ENCODE measurements around the gene ZNF638.

ZNF638 gene

DNA sequence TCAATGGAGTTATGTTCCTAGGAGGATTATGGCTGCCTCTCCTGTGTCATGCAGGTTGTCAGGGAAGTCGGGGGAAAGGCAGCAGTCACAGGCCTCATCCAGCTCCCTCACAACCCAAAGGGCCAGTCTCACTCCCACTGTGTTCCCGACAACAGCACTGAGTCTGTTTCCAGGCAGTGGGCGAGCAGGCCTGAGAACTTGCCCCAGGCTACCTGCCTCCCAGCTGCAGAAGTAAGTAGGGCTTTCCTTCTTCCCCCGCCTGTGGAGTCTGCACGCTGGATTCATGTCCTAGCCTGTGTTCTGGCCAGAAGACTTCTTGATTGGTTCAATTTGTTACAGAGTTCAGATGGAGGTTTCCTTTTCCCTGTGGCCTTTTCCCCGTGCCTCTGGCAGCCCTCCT lies 8.2 kb upstream of the ZNF638 start (continued):
- TF ChIP-seq, protein P1, sequence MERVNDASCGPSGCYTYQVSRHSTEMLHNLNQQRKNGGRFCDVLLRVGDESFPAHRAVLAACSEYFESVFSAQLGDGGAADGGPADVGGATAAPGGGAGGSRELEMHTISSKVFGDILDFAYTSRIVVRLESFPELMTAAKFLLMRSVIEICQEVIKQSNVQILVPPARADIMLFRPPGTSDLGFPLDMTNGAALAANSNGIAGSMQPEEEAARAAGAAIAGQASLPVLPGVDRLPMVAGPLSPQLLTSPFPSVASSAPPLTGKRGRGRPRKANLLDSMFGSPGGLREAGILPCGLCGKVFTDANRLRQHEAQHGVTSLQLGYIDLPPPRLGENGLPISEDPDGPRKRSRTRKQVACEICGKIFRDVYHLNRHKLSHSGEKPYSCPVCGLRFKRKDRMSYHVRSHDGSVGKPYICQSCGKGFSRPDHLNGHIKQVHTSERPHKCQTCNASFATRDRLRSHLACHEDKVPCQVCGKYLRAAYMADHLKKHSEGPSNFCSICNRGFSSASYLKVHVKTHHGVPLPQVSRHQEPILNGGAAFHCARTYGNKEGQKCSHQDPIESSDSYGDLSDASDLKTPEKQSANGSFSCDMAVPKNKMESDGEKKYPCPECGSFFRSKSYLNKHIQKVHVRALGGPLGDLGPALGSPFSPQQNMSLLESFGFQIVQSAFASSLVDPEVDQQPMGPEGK (CRISPR knock-in tag; IDR thresholded peaks at IDR 0.05; ENCODE audit: borderline replicate concordance), result no peak
- no peak for TF ChIP-seq RARB (CRISPR knock-in tag; IDR thresholded peaks at IDR 0.05)
- TF ChIP-seq ZNF8 (CRISPR knock-in tag; IDR thresholded peaks at IDR 0.05), result no peak
- TF ChIP-seq, protein P2, sequence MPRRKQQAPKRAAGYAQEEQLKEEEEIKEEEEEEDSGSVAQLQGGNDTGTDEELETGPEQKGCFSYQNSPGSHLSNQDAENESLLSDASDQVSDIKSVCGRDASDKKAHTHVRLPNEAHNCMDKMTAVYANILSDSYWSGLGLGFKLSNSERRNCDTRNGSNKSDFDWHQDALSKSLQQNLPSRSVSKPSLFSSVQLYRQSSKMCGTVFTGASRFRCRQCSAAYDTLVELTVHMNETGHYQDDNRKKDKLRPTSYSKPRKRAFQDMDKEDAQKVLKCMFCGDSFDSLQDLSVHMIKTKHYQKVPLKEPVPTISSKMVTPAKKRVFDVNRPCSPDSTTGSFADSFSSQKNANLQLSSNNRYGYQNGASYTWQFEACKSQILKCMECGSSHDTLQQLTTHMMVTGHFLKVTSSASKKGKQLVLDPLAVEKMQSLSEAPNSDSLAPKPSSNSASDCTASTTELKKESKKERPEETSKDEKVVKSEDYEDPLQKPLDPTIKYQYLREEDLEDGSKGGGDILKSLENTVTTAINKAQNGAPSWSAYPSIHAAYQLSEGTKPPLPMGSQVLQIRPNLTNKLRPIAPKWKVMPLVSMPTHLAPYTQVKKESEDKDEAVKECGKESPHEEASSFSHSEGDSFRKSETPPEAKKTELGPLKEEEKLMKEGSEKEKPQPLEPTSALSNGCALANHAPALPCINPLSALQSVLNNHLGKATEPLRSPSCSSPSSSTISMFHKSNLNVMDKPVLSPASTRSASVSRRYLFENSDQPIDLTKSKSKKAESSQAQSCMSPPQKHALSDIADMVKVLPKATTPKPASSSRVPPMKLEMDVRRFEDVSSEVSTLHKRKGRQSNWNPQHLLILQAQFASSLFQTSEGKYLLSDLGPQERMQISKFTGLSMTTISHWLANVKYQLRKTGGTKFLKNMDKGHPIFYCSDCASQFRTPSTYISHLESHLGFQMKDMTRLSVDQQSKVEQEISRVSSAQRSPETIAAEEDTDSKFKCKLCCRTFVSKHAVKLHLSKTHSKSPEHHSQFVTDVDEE (CRISPR knock-in tag; IDR thresholded peaks at IDR 0.05), result no peak

DNA sequence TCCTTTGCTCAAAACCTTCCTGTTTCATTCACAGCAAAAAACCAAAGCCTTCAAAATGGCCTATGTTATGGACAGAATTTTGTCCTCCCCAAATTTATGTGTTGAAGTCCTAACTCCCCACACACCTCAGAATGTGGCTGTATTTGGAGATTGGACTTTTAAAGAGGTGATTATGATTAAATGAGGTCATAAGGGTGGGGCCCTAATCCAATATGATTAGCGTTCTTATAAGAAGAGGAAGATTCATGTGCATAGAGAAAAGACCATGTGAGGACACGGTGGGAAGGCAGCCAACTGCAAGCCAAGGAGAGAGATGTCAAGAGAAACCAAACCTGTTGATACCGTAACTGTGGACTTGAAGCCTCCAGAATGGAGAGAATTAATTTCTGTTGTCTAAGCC lies 4.6 kb upstream of the ZNF638 start:
- ATAC-seq, result no peak
- TF ChIP-seq TCF4 (CRISPR knock-in tag; IDR thresholded peaks at IDR 0.05; ENCODE audit: borderline replicate concordance) (no peak), ISL1 (CRISPR knock-in tag; IDR thresholded peaks at IDR 0.05) (no peak), ARNTL (CRISPR knock-in tag; IDR thresholded peaks at IDR 0.05; ENCODE audit: borderline replicate concordance, low read depth) (no peak), RARB (CRISPR knock-in tag; IDR thresholded peaks at IDR 0.05) (no peak), CSDC2 (CRISPR knock-in tag; IDR thresholded peaks at IDR 0.05) (no peak), BACH2 (CRISPR knock-in tag; IDR thresholded peaks at IDR 0.05; ENCODE audit: borderline replicate concordance) (no peak), ZC3H10 (CRISPR knock-in tag; IDR thresholded peaks at IDR 0.05) (no peak), ZNF70 (CRISPR knock-in tag; IDR thresholded peaks at IDR 0.05) (no peak), ZFP30 (CRISPR knock-in tag; IDR thresholded peaks at IDR 0.05) (no peak), ZFP3 (CRISPR knock-in tag; IDR thresholded peaks at IDR 0.05) (no peak), ESRRG (CRISPR knock-in tag; IDR thresholded peaks at IDR 0.05) (no peak), TOX (CRISPR knock-in tag; IDR thresholded peaks at IDR 0.05; ENCODE audit: borderline replicate concordance) (no peak), OSR1 (CRISPR knock-in tag; IDR thresholded peaks at IDR 0.05) (no peak), PPARA (CRISPR knock-in tag; IDR thresholded peaks at IDR 0.05; ENCODE audit: borderline replicate concordance) (no peak), GLIS3 (CRISPR knock-in tag; IDR thresholded peaks at IDR 0.05) (no peak)
- TF ChIP-seq, protein P3, sequence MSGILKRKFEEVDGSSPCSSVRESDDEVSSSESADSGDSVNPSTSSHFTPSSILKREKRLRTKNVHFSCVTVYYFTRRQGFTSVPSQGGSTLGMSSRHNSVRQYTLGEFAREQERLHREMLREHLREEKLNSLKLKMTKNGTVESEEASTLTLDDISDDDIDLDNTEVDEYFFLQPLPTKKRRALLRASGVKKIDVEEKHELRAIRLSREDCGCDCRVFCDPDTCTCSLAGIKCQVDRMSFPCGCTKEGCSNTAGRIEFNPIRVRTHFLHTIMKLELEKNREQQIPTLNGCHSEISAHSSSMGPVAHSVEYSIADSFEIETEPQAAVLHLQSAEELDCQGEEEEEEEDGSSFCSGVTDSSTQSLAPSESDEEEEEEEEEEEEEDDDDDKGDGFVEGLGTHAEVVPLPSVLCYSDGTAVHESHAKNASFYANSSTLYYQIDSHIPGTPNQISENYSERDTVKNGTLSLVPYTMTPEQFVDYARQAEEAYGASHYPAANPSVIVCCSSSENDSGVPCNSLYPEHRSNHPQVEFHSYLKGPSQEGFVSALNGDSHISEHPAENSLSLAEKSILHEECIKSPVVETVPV (CRISPR knock-in tag; IDR thresholded peaks at IDR 0.05), result no peak
- TF ChIP-seq, protein P4, sequence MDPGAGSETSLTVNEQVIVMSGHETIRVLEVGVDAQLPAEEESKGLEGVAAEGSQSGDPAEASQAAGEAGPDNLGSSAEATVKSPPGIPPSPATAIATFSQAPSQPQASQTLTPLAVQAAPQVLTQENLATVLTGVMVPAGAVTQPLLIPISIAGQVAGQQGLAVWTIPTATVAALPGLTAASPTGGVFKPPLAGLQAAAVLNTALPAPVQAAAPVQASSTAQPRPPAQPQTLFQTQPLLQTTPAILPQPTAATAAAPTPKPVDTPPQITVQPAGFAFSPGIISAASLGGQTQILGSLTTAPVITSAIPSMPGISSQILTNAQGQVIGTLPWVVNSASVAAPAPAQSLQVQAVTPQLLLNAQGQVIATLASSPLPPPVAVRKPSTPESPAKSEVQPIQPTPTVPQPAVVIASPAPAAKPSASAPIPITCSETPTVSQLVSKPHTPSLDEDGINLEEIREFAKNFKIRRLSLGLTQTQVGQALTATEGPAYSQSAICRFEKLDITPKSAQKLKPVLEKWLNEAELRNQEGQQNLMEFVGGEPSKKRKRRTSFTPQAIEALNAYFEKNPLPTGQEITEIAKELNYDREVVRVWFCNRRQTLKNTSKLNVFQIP (CRISPR knock-in tag; IDR thresholded peaks at IDR 0.05; ENCODE audit: borderline replicate concordance, low read depth), result no peak
- TF ChIP-seq, protein P1 (CRISPR knock-in tag; IDR thresholded peaks at IDR 0.05; ENCODE audit: borderline replicate concordance), result no peak

DNA sequence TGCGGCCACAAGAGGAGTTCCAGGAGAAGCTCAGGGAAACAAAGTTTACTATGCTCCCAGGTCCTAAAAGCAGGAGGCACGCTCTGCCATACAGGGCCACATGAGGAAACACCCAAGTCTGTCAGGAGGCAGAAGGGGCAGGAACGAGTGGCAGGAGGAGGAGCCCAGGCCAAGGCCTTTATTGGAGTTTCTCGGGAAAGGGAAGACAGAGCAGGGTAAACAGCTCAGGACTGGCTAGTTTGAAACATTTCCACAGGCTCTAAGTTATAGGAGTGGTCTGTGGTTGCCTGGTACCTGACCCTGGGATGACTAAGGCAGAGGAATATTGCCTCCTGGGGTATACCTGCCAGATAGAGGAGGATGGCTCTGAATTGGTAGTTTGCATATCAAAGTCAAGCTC lies 3.7 kb upstream of the ZNF638 start:
- TF ChIP-seq, protein P1 (CRISPR knock-in tag; IDR thresholded peaks at IDR 0.05; ENCODE audit: borderline replicate concordance), result no peak
- TF ChIP-seq, protein P3 (CRISPR knock-in tag; IDR thresholded peaks at IDR 0.05), result no peak
- TF ChIP-seq ESRRG (CRISPR knock-in tag; IDR thresholded peaks at IDR 0.05) (no peak), ISL1 (CRISPR knock-in tag; IDR thresholded peaks at IDR 0.05) (no peak)
- TF ChIP-seq, protein P4 (CRISPR knock-in tag; IDR thresholded peaks at IDR 0.05; ENCODE audit: borderline replicate concordance, low read depth), result no peak
- no peak for ATAC-seq
